ENCODE data around the gene C13orf42.

Gene C13orf42

GRCh38 chr13:51040431-51040830, 70.6 kb downstream of the C13orf42 start:
- no peak overlapping the region for H3K27ac ChIP-seq
- TF ChIP-seq CTCF (conservative IDR thresholded peaks at IDR 0.05) = no peak

- TF ChIP-seq CTCF (conservative IDR thresholded peaks at IDR 0.05) = no peak
- peak overlapping the region; percentile 55; the same call in 1 of the 2 replicates for H3K27ac ChIP-seq
These were observed 74.7 kb downstream of the C13orf42 start for GRCh38 chr13:51036418-51036817.

GRCh38 chr13:51035978-51036377, 75.1 kb downstream of the C13orf42 start:
- no peak for TF ChIP-seq CTCF (conservative IDR thresholded peaks at IDR 0.05)
- H3K27ac ChIP-seq = peak overlapping the region; percentile 55

- peak overlapping the region; percentile 55 for H3K27ac ChIP-seq
- TF ChIP-seq CTCF (conservative IDR thresholded peaks at IDR 0.05) = no peak
These were observed 75.6 kb downstream of the C13orf42 start for GRCh38 chr13:51035469-51035868.

GRCh38 chr13:51034906-51035305, 76.2 kb downstream of the C13orf42 start:
- no peak for TF ChIP-seq CTCF (conservative IDR thresholded peaks at IDR 0.05)
- peak overlapping the region; percentile 55 for H3K27ac ChIP-seq

GRCh38 chr13:51033421-51034185, 77.5 kb downstream of the C13orf42 start:
- H3K27ac ChIP-seq = no peak overlapping the region
- no peak for TF ChIP-seq CTCF (conservative IDR thresholded peaks at IDR 0.05)

- TF ChIP-seq CTCF (conservative IDR thresholded peaks at IDR 0.05) = no peak
- H3K27ac ChIP-seq = no peak overlapping the region
These were observed 78.2 kb downstream of the C13orf42 start for GRCh38 chr13:51032831-51033230.
